GM04503 (cell line): ENCODE data around the gene GNAO1.

ENCODE experiments used
- DNase-seq: peaks from one replicate; pipeline ENCODE4 v3.0.0-alpha.2; 2012; ENCODE audit warnings: low read depth

Gene GNAO1

DNA sequence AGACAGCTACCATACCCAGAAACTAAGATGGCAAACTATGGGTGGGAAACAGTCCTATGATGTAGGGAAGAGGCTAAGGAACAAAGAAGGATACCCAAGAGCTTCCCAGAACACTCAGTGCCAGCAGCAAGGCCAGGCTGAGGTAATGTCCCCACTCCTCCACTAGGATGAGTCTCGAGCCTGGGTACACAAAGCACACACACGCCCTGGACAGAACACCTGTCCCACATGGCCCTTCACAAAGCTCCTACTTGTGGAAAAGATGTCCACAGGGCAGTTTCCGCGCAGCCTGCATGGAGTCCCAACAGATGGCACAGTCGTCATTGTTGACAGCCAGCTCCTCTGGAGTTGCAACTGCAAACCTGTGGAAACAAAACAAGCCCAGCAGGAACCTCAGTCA lies 210.2 kb downstream of the GNAO1 start:
- DNase-seq = no peak

DNA sequence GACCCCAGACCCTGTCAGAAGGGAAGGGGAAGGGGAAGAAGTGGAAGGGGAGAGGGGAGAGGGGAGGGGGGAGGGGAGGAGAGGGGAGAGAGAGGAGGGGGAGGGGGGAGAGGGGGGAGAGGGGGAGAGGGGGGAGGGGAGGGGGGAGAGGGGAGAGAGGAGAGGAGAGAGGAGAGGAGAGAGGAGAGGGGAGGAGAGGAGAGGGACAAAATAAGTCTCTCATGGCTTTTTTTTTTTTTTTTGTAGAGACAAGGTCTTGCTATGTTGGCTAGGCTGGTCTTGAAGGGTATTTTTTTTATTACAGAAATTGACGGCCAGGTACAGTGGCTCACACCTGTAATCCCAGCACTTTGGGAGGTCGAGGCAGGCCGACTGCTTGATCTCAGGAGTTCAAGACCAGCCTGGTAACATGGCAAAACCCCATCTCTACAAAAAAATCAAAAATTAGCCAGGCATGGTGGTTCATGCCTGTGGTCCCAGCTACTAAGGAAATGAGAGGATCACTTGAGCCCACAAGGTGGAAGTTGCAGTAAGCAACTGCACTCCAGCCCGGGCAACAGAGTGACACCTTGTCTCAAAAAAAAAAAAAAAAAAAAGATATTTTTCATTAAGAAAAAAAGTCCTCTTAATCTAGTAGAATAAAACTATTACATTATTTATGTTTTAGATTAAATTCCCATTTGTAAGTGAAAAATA lies 214.8 kb downstream of the GNAO1 start:
- DNase-seq = no peak
